Measurements from ENCODE around the gene CCDC167.

CCDC167 gene

GRCh38 chr6:37489697-37490336, 9.9 kb downstream of the CCDC167 start:
- DNase-seq (ENCODE audit: low spot score): no peak

- DNase-seq (ENCODE audit: low spot score): no peak
These were observed 11.2 kb downstream of the CCDC167 start for GRCh38 chr6:37488476-37488875.

GRCh38 chr6:37487591-37488380, 11.9 kb downstream of the CCDC167 start:
- no peak for DNase-seq (ENCODE audit: low spot score)

GRCh38 chr6:37486121-37486839, 13.4 kb downstream of the CCDC167 start:
- DNase-seq (ENCODE audit: low spot score): no peak

GRCh38 chr6:37485291-37485702, 14.4 kb downstream of the CCDC167 start:
- no peak for DNase-seq (ENCODE audit: low spot score)

- DNase-seq (ENCODE audit: low spot score): no peak
These were observed 14.9 kb downstream of the CCDC167 start for GRCh38 chr6:37484786-37485170.

GRCh38 chr6:37483917-37484785, 15.5 kb downstream of the CCDC167 start:
- peak; percentile 39 for DNase-seq (ENCODE audit: low spot score)

- DNase-seq (ENCODE audit: low spot score): no peak
These were observed 16.3 kb downstream of the CCDC167 start for GRCh38 chr6:37483252-37483901.

GRCh38 chr6:37482606-37483251, 17.0 kb downstream of the CCDC167 start:
- no peak for DNase-seq (ENCODE audit: low spot score)

- no peak for DNase-seq (ENCODE audit: low spot score)
These were observed 17.7 kb downstream of the CCDC167 start for GRCh38 chr6:37481711-37482605.

- DNase-seq (ENCODE audit: low spot score): no peak
These were observed 18.6 kb downstream of the CCDC167 start for GRCh38 chr6:37480951-37481534.

- no peak for DNase-seq (ENCODE audit: low spot score)
These were observed 19.5 kb downstream of the CCDC167 start for GRCh38 chr6:37480118-37480736.

- no peak for DNase-seq (ENCODE audit: low spot score)
These were observed 20.3 kb downstream of the CCDC167 start for GRCh38 chr6:37479266-37479854.

- no peak for DNase-seq (ENCODE audit: low spot score)
These were observed 20.9 kb downstream of the CCDC167 start for GRCh38 chr6:37478827-37479226.

GRCh38 chr6:37477656-37478435, 21.8 kb downstream of the CCDC167 start:
- no peak for DNase-seq (ENCODE audit: low spot score)

- no peak for DNase-seq (ENCODE audit: low spot score)
These were observed 22.5 kb downstream of the CCDC167 start for GRCh38 chr6:37477191-37477590.

- DNase-seq (ENCODE audit: low spot score): no peak
These were observed 25.4 kb downstream of the CCDC167 start for GRCh38 chr6:37474316-37474715.
